ENCODE data around the gene TNFAIP3.

Gene TNFAIP3

GRCh38 chr6:137917551-137918325 is 50.7 kb downstream of the TNFAIP3 start:
- in situ Hi-C loops (cut with HindIII; ENCODE audit: low sequenced_read_pairs), result no loop called here

GRCh38 chr6:137919502-137919823 is 52.4 kb downstream of the TNFAIP3 start:
- in situ Hi-C loops (cut with HindIII; ENCODE audit: low sequenced_read_pairs), result no loop called here

- in situ Hi-C loops (cut with HindIII; ENCODE audit: low sequenced_read_pairs), result no loop called here
Observed at GRCh38 chr6:137919837-137920730, 53.0 kb downstream of the TNFAIP3 start.

- in situ Hi-C loops (cut with HindIII; ENCODE audit: low sequenced_read_pairs), result no loop called here
Observed at GRCh38 chr6:137921823-137922222, 54.8 kb downstream of the TNFAIP3 start.

GRCh38 chr6:137923866-137924653 is 57.0 kb downstream of the TNFAIP3 start:
- in situ Hi-C loops (cut with HindIII; ENCODE audit: low sequenced_read_pairs), result no loop called here

GRCh38 chr6:137925141-137925698 is 58.2 kb downstream of the TNFAIP3 start:
- in situ Hi-C loops (cut with HindIII; ENCODE audit: low sequenced_read_pairs), result no loop called here

GRCh38 chr6:137926207-137926731 is 59.2 kb downstream of the TNFAIP3 start:
- in situ Hi-C loops (cut with HindIII; ENCODE audit: low sequenced_read_pairs), result no loop called here

GRCh38 chr6:137926985-137927384 is 59.9 kb downstream of the TNFAIP3 start:
- in situ Hi-C loops (cut with HindIII; ENCODE audit: low sequenced_read_pairs), result no loop called here

GRCh38 chr6:137927777-137928218 is 60.7 kb downstream of the TNFAIP3 start:
- in situ Hi-C loops (cut with HindIII; ENCODE audit: low sequenced_read_pairs), result no loop called here

- in situ Hi-C loops (cut with HindIII; ENCODE audit: low sequenced_read_pairs), result no loop called here
Observed at GRCh38 chr6:137928286-137928685, 61.2 kb downstream of the TNFAIP3 start.

- in situ Hi-C loops (cut with HindIII; ENCODE audit: low sequenced_read_pairs), result no loop called here
Observed at GRCh38 chr6:137931849-137932465, 64.9 kb downstream of the TNFAIP3 start.
